SIG-M5 treated with dmso at 0.1 percent for 504 hours (cell line): Measurements from ENCODE around the gene USP24.

Source experiments
- DNase-seq: peaks from one replicate; lab custom pipeline; 2025; ENCODE audit not compliant: unreplicated experiment; lab: John Stamatoyannopoulos, UW

USP24 gene

DNA sequence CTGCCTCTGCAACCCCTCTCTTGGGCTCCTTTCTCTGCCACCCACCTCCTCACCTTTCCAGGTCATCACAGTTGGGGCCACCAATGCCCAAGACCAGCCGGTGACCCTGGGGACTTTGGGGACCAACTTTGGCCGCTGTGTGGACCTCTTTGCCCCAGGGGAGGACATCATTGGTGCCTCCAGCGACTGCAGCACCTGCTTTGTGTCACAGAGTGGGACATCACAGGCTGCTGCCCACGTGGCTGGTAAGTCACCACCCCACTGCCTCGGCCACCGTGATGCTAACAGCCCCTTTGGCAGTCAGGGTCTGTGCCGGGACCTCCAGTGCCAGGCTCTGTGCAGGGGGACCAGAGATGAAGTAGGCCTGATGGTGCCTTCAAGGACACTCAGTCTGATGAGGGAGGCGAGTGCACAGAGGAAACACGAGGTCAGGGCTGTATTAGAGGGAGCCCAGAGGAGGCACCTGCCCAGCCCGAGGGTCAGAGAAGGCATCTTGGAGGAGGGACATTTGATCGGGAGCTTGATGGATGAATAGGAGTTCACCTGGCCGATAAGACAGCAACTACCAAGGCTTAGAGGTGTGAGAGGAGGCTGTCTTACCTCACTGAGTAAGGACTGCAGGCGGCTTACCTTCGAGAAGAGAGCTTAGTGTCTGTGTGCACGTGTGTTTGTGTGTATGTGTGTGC lies 157.8 kb downstream of the USP24 start:
- no peak for DNase-seq

DNA sequence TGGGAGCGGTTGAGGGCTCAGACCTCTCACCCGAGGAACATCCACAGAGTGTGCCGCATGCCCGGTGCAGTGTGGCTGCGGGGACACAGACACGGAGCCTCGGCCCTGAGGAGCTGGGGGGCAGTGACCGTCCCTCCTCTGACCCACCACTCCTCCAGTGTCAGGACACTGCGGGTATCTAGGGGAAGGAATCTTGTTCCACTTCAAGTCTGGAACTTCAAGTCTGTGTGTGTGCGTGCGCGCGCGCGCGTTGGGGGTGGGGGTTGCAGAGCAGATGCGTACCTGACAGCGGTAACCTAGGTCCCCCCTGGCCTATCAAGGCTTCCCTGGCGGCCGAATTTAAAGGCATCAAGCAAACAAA lies 158.6 kb downstream of the USP24 start:
- no peak for DNase-seq

- DNase-seq = no peak
Measured at GRCh38 chr1:55055951-55056631, 159.1 kb downstream of the USP24 start.

GRCh38 chr1:55055084-55055882 lies 159.9 kb downstream of the USP24 start:
- no peak for DNase-seq

DNA sequence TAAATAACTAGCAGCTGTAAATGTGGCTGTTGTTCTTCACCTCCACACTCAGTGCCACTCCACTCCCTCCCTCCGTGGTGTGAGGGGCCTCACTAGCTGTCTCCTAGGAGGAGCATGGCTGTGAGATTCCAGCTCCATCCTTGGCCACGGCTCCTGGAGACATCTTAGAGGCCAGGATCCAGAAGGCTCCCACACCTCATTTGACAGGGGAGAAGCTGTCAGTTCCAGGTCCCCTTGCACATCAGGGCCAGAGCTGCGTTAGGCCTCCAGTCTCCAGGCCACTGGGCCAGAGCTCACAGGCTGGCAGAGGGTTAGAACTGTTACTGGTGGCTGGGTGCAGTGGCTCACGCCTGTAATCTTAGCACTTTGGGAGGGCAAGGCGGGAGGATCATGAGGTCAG lies 160.8 kb downstream of the USP24 start:
- no peak for DNase-seq

- no peak for DNase-seq
Measured at GRCh38 chr1:55053265-55053954, 161.8 kb downstream of the USP24 start.

- no peak for DNase-seq
Measured at GRCh38 chr1:55052221-55053142, 162.7 kb downstream of the USP24 start.

- no peak for DNase-seq
Measured at GRCh38 chr1:55051621-55052020, 163.5 kb downstream of the USP24 start.

GRCh38 chr1:55051169-55051568 lies 164.0 kb downstream of the USP24 start:
- no peak for DNase-seq

DNA sequence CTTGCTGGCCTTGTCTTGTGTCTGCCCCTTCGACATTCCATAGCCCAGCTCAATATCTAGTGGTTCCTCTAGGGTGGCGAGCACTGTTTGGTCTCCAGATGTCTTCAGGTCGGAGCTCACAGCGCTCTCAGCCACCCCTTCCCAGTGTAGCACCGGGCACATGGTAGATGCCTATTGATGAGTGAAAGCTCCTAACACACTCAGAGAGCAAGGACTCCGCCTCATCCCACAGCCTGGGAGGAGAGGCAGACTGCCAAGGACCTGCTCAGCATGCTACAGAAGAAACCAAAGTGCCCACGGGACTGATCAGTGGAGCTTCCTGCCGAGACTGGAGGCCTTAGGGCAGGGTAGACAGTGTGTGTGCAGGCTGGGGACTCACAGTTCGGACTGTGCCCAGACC lies 164.9 kb downstream of the USP24 start:
- no peak for DNase-seq

DNA sequence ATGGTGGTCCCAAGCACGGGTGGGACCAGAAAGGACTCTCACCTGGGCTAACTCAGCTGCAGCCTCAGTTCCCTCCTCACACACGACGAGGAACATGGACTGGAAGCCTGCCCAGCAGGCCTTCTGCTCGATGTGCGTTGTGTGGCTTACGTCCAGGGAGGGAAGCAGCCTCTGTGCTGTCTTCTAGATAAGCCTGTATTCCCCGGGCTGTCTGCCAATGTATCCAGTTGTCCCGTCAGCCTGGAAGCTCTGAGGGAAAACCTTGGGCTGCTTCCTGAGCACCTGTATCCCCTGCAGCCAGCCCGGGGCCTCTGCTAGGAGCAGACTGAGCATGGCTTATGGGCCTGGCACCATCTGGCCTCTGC lies 165.3 kb downstream of the USP24 start:
- no peak for DNase-seq

DNA sequence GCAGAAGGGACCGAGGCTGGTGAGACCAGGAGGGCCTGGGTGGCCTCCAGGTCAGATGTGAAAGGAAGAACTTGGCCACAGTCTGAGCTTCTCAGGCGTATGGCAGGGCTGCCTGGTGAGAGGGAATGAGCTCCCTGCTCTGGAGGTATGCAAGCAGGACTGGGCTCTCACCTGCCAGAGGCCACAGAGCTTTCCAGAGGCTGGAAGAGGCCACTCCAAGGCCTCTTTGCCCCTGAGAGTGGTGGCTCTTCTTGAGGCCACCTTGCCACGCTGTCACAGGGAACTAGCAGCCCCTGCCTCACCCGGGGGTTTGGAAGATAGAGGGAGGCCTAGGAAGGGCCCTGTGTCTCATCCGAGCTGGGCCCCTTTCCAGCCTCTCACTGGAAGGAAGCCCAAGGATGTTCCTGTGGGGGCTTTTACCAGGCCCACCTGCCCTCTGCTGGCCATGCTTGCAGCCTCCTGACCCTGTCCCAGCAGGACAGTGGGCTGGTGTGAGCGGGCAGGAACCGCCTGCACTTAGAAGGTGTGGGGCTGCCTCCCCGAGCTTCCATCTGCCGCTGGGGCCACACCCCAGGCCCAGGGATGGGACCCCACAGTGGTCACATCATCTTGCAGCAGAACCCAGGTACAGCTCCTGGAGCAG lies 165.8 kb downstream of the USP24 start:
- no peak for DNase-seq

GRCh38 chr1:55048453-55049270 lies 166.5 kb downstream of the USP24 start:
- no peak for DNase-seq

- DNase-seq = no peak
Measured at GRCh38 chr1:55047611-55048010, 167.6 kb downstream of the USP24 start.

DNA sequence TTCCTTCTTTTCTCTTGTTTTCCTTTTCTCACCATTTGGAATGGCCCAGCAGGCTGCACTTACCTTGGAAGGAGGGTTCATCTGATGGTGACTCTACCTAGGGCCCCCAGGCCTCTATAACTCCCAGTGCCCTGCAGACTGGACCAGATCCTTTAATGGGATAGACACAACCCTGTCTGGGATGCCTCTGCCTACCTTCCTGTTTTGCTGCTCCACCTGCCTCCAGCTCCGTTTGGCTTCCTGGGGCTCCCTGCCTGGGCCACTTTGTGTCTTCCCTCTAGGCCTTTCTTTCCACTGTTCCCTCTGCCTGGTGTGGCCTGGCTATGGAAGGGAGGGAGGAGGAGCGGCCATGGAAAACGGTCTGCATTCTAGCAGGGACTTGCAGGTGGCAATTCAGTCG lies 168.3 kb downstream of the USP24 start:
- DNase-seq = no peak

DNA sequence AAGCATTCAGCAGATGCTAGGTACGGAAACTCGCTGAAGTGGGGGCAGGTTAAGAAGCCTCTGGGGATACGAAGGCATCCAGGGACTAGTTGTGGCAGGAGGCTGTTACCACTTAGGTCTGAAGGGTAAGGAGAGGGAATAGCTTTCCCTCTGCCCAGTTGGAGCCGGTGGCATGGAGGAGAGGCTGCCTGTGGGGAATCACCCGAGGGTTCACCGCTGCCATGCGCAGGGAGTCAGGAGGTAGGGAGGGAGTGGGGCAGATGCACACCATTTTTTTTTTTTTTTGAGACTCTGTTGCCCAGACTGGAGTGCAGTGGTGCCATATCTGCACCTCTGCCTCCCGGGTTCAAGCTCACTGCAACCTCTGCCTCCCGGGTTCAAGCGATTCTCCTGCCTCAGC lies 169.7 kb downstream of the USP24 start:
- DNase-seq = no peak

- no peak for DNase-seq
Measured at GRCh38 chr1:55044617-55045397, 170.4 kb downstream of the USP24 start.

- DNase-seq = no peak
Measured at GRCh38 chr1:55043726-55044125, 171.4 kb downstream of the USP24 start.
